GM19035 (cell line): ENCODE results near the gene DACH1.
"Not testable (repeated sequence)": the region's sequence is repeated elsewhere in the genome, so short reads cannot be mapped to it uniquely, and the experiment has no call there.

Experiments
- ATAC-seq: cut with Tn5 transposase; IDR thresholded peaks from one replicate; pipeline ENCODE4 v1.9.1; 2021; ENCODE audit not compliant: unreplicated experiment

DACH1 gene

DNA sequence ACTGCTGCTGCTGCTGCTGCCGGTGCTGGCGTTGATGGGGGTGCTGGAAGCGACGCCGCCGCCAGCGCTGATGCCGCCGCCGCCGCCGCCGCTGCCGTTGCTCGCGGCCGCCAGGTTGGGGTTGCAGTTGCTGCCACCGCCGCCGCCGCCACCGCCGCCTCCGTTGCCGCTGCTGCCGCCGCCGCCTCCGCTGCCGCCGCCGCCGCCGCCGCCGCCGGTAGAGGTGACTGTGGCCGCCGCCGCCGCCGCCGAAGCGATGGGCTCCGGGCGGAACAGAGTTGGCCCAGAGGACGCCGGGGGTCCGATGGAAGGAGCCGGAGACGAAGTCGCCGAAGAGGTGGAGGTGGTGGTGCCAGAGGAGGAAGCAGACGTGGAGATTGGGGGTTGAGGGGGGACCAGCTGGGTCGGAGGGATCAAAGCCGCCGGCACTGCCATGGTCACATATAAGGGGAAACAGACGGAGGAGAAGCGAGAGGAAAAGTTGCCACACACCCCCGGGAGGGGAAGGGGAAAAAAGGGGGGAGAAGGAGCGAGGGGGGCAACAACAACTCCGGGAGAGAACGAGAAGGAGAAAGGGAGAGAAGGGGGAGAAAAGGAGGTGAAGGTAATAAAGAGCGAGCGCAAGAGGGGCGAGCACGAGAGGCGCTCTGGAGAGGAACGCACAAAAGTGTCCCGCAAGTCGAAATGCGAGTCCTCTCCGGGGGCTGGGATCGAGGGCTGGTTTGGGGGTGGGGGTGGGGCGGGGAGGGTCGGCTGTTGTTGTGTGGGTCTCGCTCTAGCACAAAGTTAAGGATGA lies 471 bp downstream of the DACH1 start:
- ATAC-seq: no peak

DNA sequence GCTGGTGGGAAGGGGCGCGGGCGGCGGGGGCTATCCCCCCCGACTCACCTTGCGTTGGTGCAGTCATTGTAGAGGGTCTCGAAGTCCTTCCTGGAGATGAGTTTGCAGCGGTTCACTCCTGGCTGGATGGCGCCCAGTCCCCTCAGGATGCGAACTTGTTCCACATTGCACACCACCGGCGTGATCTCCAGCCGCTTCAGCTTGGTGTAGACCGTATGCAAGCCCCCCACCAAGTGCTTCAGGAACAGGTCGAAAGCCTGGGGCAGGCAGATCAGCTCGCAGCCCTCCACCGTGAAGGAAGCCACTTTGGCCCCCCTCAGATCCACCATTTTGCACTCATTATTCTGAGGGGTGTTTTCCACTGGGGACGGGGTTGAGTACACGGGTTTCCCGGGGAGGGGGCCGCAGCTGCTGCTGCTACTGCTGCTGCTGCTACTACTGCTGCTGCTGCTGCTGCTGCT lies 1.1 kb downstream of the DACH1 start:
- no peak for ATAC-seq

DNA sequence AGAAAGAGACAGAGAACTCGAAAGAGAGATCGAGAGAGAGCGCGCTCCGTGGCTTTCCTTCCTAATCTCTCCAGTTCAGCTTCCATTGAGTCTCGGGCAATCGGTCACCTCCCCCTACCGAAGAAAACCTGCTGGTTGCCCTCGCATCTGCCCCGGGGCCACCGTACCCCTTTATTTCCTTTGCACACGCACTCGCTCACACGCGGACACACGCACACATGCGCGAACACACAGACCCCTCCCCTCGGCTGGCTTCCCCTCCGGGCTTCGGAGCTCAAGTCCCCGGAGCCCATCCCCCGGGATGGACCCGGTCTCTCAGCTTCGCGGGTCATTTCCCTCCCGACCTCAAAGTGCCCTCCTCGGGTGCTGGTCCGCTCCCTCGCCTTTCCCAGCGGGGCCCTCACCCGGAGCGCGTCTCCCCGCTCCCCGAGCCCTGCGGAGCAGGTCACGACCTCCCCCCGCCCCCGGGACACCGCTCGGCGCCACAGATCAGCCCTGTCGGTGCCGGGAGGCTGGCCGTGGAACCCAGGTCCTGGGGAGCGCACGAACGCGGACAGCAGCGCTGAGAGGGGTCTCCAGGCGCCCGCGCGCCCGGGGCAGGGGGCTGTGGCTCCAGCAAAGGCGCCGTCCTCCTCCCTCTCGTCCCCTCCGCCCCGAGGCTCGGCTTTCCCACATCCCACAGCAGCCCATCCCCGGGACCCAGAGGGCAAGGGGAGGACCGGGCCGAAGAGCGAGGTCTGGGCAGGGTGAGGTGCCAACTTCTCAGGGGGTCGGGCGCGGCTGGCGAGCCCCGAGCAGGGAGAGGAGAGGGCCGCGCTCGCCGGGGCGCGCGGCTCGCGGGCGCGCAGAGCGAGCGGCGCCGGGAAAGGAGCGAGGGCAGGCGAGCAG lies 1.8 kb downstream of the DACH1 start:
- ATAC-seq: no peak

DNA sequence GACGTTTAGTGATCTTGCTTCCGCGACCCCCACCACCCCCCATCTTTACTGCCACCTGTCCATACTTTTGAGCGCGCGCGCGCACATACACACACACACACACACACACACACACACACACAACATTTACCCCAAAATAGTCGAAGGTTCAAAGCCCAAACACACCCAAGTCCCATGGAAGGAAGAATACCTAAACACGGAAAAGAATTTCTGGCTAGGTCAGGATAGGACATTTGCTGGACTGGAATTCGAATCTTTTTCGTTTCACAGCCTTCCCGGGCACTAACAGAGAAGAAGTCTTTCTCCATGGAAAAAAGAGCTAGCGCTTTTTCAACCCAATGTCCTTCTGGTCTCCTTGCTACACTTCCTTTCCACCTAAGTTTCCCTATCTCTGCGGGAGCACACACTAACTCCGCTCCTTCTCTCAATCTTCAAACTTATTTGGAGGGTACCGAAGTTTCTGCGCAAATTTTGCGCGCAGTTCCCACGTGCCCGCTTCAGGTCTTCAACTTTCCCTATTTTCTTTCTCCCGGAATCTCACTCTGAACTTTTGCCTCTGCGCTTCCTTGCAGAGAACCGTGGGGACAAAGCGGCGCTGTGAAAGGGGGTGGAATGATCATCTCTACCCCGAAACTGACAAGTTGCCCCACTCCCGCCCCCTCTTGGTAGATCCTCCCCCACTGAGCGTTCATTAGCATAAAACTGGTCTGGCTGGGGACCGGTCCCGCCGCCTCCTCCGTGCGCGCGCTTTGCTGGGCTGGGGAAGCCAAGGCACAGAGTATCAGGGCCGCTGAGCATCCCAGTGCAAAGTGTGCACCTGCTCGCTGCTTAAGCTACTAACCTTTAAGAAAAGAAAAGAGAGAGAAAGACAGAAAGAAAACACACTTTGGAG lies 2.7 kb downstream of the DACH1 start:
- ATAC-seq: no peak

DNA sequence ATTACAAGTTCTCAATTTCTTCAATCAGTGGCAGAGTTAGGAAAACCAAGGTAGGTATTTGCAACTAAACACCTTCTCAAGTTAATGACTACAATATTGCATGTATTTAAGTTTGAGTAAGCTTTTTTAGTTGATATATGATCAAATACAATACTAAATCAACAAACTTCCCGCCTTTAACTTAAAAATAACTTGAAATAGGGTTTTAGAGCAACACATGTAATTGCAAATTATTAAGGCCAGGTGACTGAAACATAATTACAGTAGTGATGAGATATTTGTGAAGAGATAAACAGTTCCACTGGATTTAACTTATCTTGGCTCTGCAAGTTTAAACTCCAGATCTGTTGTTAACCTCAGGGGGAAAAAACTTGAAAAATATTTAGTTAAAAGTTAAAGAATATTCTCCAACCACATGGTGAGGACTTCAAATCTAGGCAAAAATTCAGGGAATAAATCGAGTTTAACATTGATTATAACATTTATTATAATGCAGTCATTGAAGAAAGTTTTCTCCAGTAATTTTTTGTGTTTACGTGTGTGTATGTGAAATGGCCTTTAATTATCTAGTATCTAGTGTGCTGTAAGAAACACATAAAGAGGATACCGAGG lies 3.6 kb downstream of the DACH1 start:
- no peak for ATAC-seq

DNA sequence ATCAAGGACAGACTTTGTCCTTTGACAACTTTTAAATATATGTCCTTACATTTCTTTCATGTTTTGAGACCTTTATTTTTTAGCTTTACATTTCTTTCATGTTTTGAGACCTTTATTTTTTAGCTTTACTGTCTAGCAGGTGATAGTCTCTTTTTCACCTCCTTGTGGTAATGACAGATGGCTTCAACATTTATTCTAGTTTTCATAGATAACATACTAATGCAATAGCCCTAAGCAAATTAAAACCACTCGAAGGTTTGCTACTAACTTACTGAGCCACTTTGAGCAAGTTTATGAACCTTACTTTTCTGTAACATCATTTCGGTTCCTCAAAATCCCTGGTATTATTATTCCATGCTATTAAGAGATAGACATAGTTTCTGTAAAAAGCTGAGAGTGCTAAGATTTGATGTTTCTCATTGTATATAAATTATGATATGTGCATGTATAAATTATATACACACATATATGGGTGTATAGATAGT lies 4.5 kb downstream of the DACH1 start:
- ATAC-seq: no peak

DNA sequence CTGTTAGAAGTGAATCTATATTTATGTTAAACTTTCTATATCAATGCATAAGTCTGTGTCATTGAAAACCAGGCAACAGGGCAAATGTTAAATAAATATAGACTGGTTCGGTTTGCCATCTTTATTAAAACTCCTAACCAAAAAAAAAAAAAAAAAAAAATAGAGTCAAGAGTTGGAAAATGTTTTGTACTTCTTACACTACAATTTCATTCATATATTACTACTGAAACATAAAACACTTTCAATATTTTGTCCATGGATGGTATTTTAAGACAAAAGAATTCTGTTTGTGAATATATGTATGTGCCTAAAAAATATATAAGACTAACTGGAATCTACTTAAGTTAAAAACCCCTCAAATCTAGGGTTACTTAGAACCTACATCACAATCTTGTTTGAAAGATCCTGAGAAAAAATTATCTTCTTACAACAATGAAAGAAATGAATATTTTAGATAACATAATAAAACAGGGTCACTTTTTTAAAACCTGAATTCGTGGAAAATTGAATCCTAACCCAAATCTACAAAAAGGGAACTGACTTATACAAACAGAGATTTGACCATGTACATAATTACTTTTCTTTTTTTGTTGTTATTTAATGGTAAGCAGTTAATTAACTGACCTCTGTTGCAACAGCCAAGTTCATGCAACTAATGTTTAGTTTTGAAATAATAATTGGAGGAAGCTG lies 5.1 kb downstream of the DACH1 start:
- no peak for ATAC-seq

DNA sequence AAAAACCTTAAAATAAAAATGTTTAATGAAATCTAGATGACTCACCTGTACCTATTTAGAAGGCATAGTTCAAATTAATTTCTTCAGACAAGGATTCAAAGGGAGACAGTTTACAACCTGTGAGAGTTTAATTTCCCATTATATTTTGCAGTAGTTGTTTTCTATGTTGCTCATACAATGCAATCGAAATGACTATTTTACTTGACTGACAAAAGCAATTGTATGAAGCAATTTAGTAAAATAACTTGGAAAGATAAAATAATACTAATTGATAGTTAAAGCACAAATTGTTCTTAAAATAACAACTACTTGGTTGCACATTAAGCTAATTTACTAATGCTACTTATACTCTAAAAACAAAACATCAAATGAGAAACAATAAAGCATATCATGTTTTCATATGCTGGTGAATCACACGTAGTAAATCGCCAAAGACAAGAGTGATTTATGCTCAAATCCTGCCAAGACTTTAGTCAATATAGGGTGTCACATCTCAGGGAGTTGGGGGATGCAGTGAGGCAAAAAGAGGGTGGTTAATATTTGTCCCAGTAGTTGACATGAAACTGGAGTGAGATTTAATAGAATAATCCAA lies 6.4 kb downstream of the DACH1 start:
- ATAC-seq: no peak

DNA sequence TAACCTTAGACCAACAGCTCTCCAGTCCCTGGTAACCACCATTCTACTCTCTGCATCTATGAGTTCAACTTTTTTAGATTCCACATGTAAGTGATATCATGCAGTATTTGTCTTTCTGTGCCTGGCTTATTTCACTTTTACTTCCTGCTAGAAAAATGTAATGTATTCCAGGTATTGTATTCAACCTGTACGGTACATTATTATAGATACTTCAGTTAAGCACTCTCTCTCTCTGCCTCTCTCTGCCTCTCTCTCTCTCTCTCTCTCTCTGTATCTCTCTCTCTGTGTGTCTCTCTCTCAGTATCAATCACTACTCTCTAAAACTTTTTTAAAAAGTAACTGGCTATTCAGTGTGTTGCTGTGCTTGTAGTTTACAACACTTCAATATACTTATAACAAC lies 8.4 kb downstream of the DACH1 start:
- no peak for ATAC-seq

DNA sequence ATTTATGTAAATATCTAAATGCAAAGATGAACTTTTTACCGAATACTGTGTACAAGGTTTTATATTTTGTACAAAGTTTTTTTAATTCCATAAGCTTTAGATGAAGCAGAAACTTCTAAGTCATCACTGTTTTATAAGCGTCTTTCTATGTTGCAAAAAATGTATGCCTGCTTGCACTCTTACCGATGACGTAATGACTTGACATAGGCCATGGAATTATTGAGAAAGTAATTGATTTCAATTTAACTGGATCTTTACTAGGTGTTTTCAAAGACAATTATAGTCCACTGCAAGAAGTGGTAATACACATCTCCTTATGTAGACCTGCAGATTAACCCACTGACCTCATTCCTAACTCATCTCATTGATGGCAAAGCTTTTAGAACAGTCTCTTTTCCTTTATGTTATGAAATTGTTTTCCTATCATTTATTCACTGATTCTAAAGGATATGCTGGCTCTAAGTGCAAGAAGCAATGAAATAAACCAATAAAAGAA lies 10.4 kb downstream of the DACH1 start:
- no peak for ATAC-seq

DNA sequence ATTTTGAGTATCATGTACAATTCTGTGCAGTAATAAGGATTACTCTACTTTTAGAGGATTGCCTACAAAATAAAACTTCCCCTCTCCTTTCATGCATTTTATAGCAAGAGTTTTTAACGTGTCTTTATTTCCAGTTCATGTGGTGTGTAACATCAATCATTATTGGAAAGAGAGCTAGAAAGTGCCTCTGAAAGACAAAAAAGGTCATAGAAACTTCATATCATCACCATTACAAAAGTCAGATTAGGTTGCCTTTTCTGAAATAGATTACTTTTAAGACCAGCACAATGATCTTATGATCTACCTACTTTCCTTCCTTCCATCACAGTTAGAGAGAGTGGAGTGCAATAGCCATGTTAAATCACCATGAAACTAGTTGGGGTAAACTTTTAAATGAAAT lies 12.6 kb downstream of the DACH1 start:
- no peak for ATAC-seq

DNA sequence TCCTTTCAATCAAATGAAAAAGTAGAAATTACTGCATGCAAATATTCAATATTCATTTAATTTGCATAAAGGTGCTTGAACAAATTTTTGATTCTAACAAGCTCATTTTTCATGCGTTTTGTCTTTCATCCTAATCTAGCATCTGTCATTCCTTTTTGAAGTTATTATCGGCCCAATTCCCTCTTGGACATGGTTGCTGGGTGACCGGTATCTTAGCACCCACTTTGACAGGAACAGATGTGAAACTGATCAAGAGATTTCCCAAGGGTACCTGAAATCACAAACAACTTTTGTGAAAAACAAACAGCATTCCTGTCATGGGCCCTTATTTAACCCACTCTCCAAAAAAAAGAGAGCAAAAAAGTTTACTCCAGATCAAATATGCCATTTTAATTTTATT lies 13.3 kb downstream of the DACH1 start:
- ATAC-seq: no peak

DNA sequence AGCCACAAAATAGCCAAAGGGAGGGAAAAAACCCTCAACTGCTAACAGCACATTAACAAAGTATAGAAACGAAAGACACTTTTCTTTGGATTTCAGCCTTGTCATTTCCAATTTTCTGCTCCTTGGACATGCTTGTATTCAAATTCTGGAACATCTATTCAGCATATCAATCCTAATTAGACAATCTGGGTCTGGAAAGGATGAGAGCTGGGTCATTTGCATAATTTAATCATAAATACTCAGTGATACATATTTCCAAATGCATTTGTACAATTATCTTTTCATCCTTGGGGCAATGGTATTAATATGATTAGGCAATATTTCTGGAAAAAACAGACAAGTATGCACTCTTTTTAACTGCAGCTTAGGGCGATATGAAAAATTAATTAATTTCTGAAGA lies 14.3 kb downstream of the DACH1 start:
- ATAC-seq: no peak

DNA sequence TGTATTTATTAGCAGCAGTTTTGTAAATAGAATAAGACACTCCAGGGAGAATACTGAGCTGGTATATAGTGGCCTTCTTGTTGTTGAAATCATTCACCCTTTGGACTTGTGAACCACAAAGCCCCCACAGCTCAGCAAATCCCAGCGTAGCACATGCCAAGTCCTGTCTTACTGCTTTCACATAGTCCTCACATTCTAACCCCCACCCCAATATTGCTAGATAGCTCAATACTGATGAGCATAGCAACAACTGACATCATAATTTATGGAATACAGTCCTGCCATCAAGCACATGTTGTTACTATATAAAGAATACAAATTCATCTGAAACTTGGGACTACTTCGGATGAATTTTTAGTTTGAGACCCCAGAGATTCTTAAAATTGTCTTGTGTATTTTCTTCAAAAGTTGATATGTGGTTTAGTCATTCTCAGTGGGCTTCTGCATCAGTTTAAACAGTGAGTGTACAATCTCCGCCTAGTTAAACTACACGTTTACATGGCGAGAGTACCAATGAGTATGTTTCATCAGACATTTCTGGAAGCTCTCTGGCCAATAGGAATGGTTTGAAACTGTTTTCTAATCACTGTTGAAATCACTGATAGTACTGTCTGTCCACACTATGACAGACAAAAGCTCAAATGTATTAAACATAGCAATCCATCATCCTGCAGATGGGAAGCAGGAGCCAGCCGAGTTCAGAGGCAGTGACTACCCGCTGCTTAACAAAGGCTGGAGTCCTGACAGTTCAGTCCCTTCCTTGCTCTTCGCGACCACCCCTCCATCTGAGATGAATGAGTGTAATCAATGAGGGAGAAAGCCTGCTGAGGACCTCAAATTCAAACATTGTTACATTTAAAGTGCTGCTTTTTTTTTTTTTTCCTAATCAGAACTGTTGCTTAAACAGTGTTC lies 15.2 kb downstream of the DACH1 start:
- ATAC-seq: no peak

DNA sequence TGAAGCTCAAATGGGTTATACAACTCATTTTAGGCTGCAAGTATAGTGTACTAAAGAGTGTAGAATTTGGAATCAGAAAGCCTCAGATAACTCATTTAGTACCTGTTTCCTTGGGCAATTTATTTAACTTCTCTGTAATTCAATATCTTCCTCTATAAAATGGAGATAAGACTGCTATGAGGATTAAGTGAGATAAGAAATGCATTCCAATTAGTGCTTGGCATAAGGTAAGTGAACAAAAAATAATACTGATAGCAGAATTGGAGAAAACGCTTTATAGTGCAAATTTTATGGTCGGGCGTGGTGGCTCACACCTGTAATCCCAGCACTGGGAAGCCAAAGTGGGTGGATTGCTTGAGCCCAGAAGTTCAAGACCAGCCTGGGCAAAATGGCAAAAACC lies 25.0 kb downstream of the DACH1 start:
- ATAC-seq: no peak

DNA sequence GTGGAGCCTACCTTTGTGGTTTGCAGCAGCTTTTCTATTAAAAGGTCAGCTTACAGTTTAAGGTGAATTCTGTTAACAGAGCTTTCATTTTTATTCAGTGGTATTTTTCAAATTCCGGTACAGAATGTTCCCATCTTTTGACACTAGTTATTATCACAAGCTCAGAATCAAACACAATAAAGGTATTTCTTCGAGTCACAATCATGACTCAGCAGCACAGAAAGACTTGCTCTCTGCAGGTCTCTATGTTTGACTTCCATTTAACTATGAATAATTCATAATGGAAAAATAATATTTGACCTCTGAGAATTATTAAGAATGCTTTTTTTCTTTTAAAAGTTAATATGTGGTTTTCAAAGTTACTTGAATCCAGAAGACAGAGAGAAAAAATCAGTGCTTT lies 28.2 kb downstream of the DACH1 start:
- ATAC-seq: no peak

DNA sequence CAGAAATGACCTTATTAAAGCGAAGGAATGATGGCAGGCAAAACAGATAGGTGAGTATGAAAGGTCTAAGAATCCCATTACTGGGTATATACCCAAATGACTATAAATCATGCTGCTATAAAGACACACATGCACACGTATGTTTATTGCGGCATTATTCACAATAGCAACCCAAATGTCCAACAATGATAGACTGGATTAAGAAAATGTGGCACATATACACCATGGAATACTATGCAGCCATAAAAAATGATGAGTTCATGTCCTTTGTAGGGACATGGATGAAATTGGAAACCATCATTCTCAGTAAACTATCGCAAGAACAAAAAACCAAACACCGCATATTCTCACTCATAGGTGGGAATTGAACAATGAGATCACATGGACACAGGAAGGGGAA lies 29.4 kb downstream of the DACH1 start:
- ATAC-seq: not testable (repeated sequence)

DNA sequence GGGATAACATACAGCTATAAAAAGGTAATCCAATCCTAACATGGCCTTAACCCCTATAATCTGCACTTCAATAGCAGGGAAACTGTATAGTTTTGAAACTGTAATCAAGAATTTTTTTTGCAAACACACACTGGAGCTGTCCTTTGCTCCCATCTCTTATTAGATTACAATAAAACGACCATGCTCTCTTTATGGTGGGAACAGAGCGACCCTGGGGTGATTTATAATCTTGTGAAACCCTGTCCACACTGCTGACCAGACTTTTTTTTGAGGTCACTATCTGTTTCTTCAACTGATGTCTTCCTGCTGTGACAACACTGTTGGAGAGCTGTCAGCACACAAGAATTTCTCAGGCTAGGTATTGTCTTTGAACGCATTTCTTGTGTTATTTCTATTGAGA lies 35.3 kb downstream of the DACH1 start:
- no peak for ATAC-seq
